K562 (cell line): ENCODE data around the gene TFEB. TPM values are rescaled to one million over a fixed set of nuclear protein-coding genes. Genes with fewer than 3 reads are reported as not detected.

Experiments
- ATAC-seq: fragments of 200-7000 bp; cut with Tn5 transposase; 3 replicates; pipeline ENCODE4 v1.9.1; 2020; ENCODE audit warnings: moderate library complexity
- BruUV-seq: library from RNA; stranded (reverse); fragments of 400-500 nt; replicated peaks from 2 replicates; lab custom pipeline; 2021; lab: Mats Ljungman, UMichigan
- CTCF ChIA-PET: fragments of 300-600 bp; formaldehyde crosslinking; extraction: SDS; loops from one replicate; lab custom pipeline; 2021; ENCODE audit warnings: low intra/inter-chr PET ratio; lab: Yijun Ruan, JAX
- POLR2A ChIA-PET: fragments of 300-600, 350-650 bp; sonication (Branson Sonifier 250); formaldehyde crosslinking; extraction: SDS; loops from one replicate; lab custom pipeline; 2021; ENCODE audit warnings: antibody characterized with exemption, inconsistent platforms; lab: Yijun Ruan, JAX
- DNase-seq, 4 experiments: peaks; one replicate each; pipeline versions ENCODE4 v3.0.0 to v3.0.0-alpha.2; 2011 to 2018; ENCODE audit warnings: low spot score in 3 of 4, mixed read lengths in 3 of 4; ENCODE audit errors: extremely low read depth in 1 of 4
- FAIRE-seq: peaks from 2 replicates; lab custom pipeline; 2011; peaks lifted over from hg19 to GRCh38; lab: Jason Lieb, UNC
- H2AFZ ChIP-seq: 2 replicates; pipeline ENCODE4 v1.6.0; 2011; ENCODE audit warnings: low read depth, low read length, control low read depth, inconsistent platforms
- H3K27ac ChIP-seq: fragments of 200-600 bp; 3 replicates; pipeline ENCODE4 v1.8.0; 2011; ENCODE audit warnings: low read depth, mild to moderate bottlenecking, control low read depth, inconsistent platforms, low read length, moderate library complexity, mixed read lengths; ENCODE audit errors: extremely low read depth
- H3K27me3 ChIP-seq, 2 experiments: fragments of 300-600 bp in 1 of 2; 2 replicates in 1 of 2; 3 replicates in 1 of 2; pipeline versions ENCODE4 v1.6.0 to v1.8.0; 2011; ENCODE audit warnings: inconsistent platforms in 2 of 2, low read length in 2 of 2, mild to moderate bottlenecking in 1 of 2, mixed read lengths in 1 of 2, moderate library complexity in 1 of 2; ENCODE audit not compliant: control insufficient read depth in 2 of 2, insufficient read depth in 2 of 2
- H3K36me3 ChIP-seq: fragments of 300-600 bp; 3 replicates; pipeline ENCODE4 v1.8.0; 2011; ENCODE audit warnings: mild to moderate bottlenecking, low read length, inconsistent platforms; ENCODE audit not compliant: control insufficient read depth, insufficient read depth
- H3K4me1 ChIP-seq, 2 experiments: fragments of 200-600 bp in 1 of 2; replicated peaks in 1 of 2; 2 replicates in 1 of 2; 3 replicates in 1 of 2; pipeline versions ENCODE4 v1.5.1 to v1.8.0; 2011; ENCODE audit warnings: inconsistent platforms in 2 of 2, low read length in 2 of 2, mild to moderate bottlenecking in 1 of 2, mixed read lengths in 1 of 2, moderate library complexity in 1 of 2; ENCODE audit not compliant: control insufficient read depth in 2 of 2, insufficient read depth in 2 of 2
- H3K4me2 ChIP-seq: 2 replicates; pipeline ENCODE4 v1.6.1; 2011; ENCODE audit warnings: low read length, control low read depth, inconsistent platforms, mixed read lengths; ENCODE audit not compliant: insufficient read depth
- H3K4me3 ChIP-seq: fragments of 200-600 bp; sonication (generic), shearing (Covaris generic); 2 replicates; pipeline ENCODE4 v1.5.1; 2016; ENCODE audit warnings: control low read depth, inconsistent platforms
- H3K79me2 ChIP-seq: fragments of 200-600 bp; 3 replicates; pipeline ENCODE4 v1.8.0; 2011; ENCODE audit warnings: low read length, inconsistent platforms; ENCODE audit not compliant: control insufficient read depth, insufficient read depth
- H3K9ac ChIP-seq, 2 experiments: 2 replicates each; pipeline versions ENCODE4 v1.6.0 to v1.6.1; 2011; ENCODE audit warnings: low read depth in 2 of 2, low read length in 2 of 2, control low read depth in 1 of 2, inconsistent platforms in 1 of 2, mild to moderate bottlenecking in 1 of 2, mixed read lengths in 1 of 2; ENCODE audit not compliant: insufficient read depth in 1 of 2
- H3K9me1 ChIP-seq: one replicate; pipeline ENCODE4 v1.6.0; 2011; ENCODE audit warnings: inconsistent platforms, mild to moderate bottlenecking, low read length, moderate library complexity; ENCODE audit not compliant: control insufficient read depth, insufficient read depth
- H3K9me3 ChIP-seq: replicated peaks from 2 replicates; pipeline ENCODE4 v1.5.1; 2011; ENCODE audit warnings: low read depth, low read length, inconsistent platforms; ENCODE audit not compliant: control insufficient read depth, insufficient read depth
- H4K20me1 ChIP-seq: replicated peaks from 2 replicates; pipeline ENCODE4 v1.6.1; 2011; ENCODE audit warnings: low read length, inconsistent platforms, mixed read lengths; ENCODE audit not compliant: control insufficient read depth, insufficient read depth
- EWSR1 ChIP-seq: fragments of 450-650 bp; IDR thresholded peaks from 2 replicates; pipeline ENCODE4 v1.6.1; 2018; ENCODE audit warnings: borderline replicate concordance, mild to moderate bottlenecking, low read depth, moderate library complexity; ENCODE audit not compliant: partially characterized antibody
- HMBOX1 ChIP-seq: sonication (generic); IDR thresholded peaks from 2 replicates; pipeline ENCODE4 v1.6.1; 2016
- RERE ChIP-seq: sonication (generic); formaldehyde crosslinking; IDR thresholded peaks from 2 replicates; pipeline ENCODE4 v1.8.0; 2023; ENCODE audit warnings: missing genetic modification reagents, mild to moderate bottlenecking, borderline replicate concordance
- ZNF668 ChIP-seq: fragments of 250-450 bp; sonication (Bioruptor Pico); IDR thresholded peaks from 2 replicates; pipeline ENCODE4 v1.8.0; 2022; ENCODE audit warnings: mild to moderate bottlenecking, inconsistent platforms
- WGBS: fragments of 100-300 bp; shearing (Covaris generic); methylation state at CpG from one replicate; pipeline ENCODE4 v1.1.6; 2016; ENCODE audit warnings: low coverage, mixed read lengths; ENCODE audit not compliant: insufficient coverage; ENCODE audit errors: missing lambda C conversion rate; 5-methylcytosine and 5-hydroxymethylcytosine counted together
- in situ Hi-C: fragments of 300-500 bp; cut with MboI; formaldehyde crosslinking; loops from 4 replicates; pipeline ENCODE4 v1.15.0; 2018; ENCODE audit warnings: inconsistent platforms, mixed read lengths
- intact Hi-C: fragments of 100-400 bp; cut with micrococcal nuclease; formaldehyde crosslinking; loops from 2 replicates; pipeline ENCODE4 v1.14.2; 2022
- polyA plus RNA-seq, 8 experiments: library from polyadenylated mRNA; depleted of rRNA in 4 of 8; stranded (reverse) in 5 of 8; unstranded in 3 of 8; fragments of >200 nt; fragmentation: Nextera tagmentation in 2 of 8; fragmentation: Illumina TruSeq in 1 of 8; extraction: Ambion mirVana in 2 of 8; extraction: Trizol in 1 of 8; gene quantifications; 2 replicates each; pipeline versions ENCODE4 v1.2.1 to v1.2.3, GENCODE V29; 2011 to 2014; ENCODE audit warnings: inconsistent platforms in 1 of 8, missing spikeins in 1 of 8
- total RNA-seq, 7 experiments: library from RNA; depleted of rRNA in 6 of 7; stranded (reverse); fragments of >200 nt in 6 of 7; fragmentation: Illumina TruSeq in 2 of 7; extraction: Trizol in 2 of 7; gene quantifications; 2 replicates each; pipeline versions ENCODE4 v1.2.1 to v1.2.3, GENCODE V29; 2011 to 2021; ENCODE audit warnings: low replicate concordance in 1 of 7
- TF ChIP-seq, protein P1 (sequence below): sonication (generic); formaldehyde crosslinking; IDR thresholded peaks from 2 replicates; pipeline ENCODE4 v1.8.0; 2022; ENCODE audit warnings: missing genetic modification reagents, mild to moderate bottlenecking, moderate library complexity, borderline replicate concordance
- TF ChIP-seq, protein P2 (sequence below), 2 experiments: IDR thresholded peaks; 2 replicates each; pipeline ENCODE4 v1.6.1; 2012; ENCODE audit warnings: improper control_type of control experiment in 2 of 2, low read depth in 2 of 2, low read length in 2 of 2, borderline replicate concordance in 1 of 2
- TF ChIP-seq, protein P3 (sequence below): fragments of 450-650 bp; IDR thresholded peaks from one replicate; pipeline ENCODE4 v1.6.1; 2018; ENCODE audit warnings: mild to moderate bottlenecking, moderate library complexity; ENCODE audit not compliant: partially characterized antibody

Gene TFEB
- total and polyA plus RNA-seq, 9 of the 15 experiments (the other 6 are each of a cell fraction or from before 2014, with no cell fraction given): 0.04 to 4.7 (median 2.0) TPM

DNA sequence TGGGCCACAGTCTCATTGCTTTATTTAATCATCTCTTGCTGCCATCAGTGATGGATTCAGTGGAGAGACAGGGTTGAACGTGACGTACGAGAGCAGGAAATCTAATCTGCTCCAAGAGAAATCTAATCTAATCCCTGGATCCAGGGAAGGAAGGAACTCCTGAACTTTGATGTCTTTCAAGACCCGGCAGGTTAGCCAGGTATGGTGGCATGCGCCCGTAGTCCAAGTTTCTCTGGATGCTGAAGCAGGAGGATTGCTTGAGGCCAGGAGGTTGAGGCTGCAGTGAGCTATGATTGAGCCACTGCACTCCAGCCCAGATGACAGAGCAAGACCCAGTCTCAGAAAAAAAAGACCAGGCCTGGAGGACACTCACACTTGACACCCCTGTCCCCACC, 23.2 kb upstream of the TFEB start:
- Histone ChIP-seq H3K4me1 (peaks cover 0 to 7% of the 10 kb centered on the region in 2 experiments; a peak in 1 of 5 replicates), H3K9me1 (no peaks in the 10 kb centered on the region), H3K9me3 (no peaks in the 10 kb centered on the region), H3K4me3 (no peak overlapping the region), H2AFZ (no peak overlapping the region), H3K36me3 (no peaks in the 10 kb centered on the region), H3K27me3 (peaks cover 34 to 65% of the 10 kb centered on the region in 2 experiments), H3K4me2 (no peak overlapping the region), H3K79me2 (no peaks in the 10 kb centered on the region), H3K9ac (no peak overlapping the region), H3K27ac (no peak overlapping the region), H4K20me1 (no peaks in the 10 kb centered on the region)
- intact Hi-C loops (no loop called here), in situ Hi-C loops (no loop called here)
- DNase-seq (no peak), ATAC-seq (no peak), FAIRE-seq (no peak)
- ChIA-PET CTCF (no interaction called here), POLR2A (interaction anchor here (0.6 to 1.0 kb wide), 5 partner anchors 9 to 592 kb away, joined by 3 to 4 read pairs (median 3); no protein-coding TSS in a partner anchor)
- no TSS peak for BruUV-seq
- 6% methylated on average over 6 of the region's 6 CpGs for WGBS
- no peak for TF ChIP-seq RERE (CRISPR knock-in tag)
- TF ChIP-seq EWSR1: no peak
- no peak for TF ChIP-seq HMBOX1
- no peak for TF ChIP-seq ZNF668 (CRISPR knock-in tag)
- TF ChIP-seq, protein P1, sequence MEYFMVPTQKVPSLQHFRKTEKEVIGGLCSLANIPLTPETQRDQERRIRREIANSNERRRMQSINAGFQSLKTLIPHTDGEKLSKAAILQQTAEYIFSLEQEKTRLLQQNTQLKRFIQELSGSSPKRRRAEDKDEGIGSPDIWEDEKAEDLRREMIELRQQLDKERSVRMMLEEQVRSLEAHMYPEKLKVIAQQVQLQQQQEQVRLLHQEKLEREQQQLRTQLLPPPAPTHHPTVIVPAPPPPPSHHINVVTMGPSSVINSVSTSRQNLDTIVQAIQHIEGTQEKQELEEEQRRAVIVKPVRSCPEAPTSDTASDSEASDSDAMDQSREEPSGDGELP (CRISPR knock-in tag): no peak
- TF ChIP-seq, protein P2, sequence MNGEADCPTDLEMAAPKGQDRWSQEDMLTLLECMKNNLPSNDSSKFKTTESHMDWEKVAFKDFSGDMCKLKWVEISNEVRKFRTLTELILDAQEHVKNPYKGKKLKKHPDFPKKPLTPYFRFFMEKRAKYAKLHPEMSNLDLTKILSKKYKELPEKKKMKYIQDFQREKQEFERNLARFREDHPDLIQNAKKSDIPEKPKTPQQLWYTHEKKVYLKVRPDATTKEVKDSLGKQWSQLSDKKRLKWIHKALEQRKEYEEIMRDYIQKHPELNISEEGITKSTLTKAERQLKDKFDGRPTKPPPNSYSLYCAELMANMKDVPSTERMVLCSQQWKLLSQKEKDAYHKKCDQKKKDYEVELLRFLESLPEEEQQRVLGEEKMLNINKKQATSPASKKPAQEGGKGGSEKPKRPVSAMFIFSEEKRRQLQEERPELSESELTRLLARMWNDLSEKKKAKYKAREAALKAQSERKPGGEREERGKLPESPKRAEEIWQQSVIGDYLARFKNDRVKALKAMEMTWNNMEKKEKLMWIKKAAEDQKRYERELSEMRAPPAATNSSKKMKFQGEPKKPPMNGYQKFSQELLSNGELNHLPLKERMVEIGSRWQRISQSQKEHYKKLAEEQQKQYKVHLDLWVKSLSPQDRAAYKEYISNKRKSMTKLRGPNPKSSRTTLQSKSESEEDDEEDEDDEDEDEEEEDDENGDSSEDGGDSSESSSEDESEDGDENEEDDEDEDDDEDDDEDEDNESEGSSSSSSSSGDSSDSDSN (IDR thresholded peaks at IDR 0.05; ENCODE audit: borderline replicate concordance in 1 of 2, low read depth in 2 of 2, low read length in 2 of 2): no peak
- TF ChIP-seq, protein P3, sequence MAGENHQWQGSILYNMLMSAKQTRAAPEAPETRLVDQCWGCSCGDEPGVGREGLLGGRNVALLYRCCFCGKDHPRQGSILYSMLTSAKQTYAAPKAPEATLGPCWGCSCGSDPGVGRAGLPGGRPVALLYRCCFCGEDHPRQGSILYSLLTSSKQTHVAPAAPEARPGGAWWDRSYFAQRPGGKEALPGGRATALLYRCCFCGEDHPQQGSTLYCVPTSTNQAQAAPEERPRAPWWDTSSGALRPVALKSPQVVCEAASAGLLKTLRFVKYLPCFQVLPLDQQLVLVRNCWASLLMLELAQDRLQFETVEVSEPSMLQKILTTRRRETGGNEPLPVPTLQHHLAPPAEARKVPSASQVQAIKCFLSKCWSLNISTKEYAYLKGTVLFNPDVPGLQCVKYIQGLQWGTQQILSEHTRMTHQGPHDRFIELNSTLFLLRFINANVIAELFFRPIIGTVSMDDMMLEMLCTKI: no peak
